Activated T-cell treated with anti-CD3 and anti-CD28 coated beads, Interleukin-2, amount 50 U/mL, for 24 hours (primary cell): Measurements from ENCODE around the gene GSPT1.
A peak's percentile ranks its signal among the peaks of the same experiment; 100 is the strongest.
"Not testable (repeated sequence)": the region's sequence is repeated elsewhere in the genome, so short reads cannot be mapped to it uniquely, and the experiment has no call there.

ENCODE experiments used
- DNase-seq: peaks from one replicate; pipeline ENCODE4 v3.0.0-alpha.2; 2020
- H3K27ac Mint-ChIP-seq: 2 replicates; pipeline ENCODE4 v1.8.0; 2020; ENCODE audit warnings: mild to moderate bottlenecking, mixed read lengths
- H3K27me3 Mint-ChIP-seq: 2 replicates; pipeline ENCODE4 v1.8.0; 2020; ENCODE audit warnings: mixed read lengths
- H3K36me3 Mint-ChIP-seq: 2 replicates; pipeline ENCODE4 v1.8.0; 2020; ENCODE audit warnings: low read depth, mixed read lengths
- H3K4me1 Mint-ChIP-seq: 2 replicates; pipeline ENCODE4 v1.8.0; 2020; ENCODE audit warnings: low read depth, mixed read lengths
- H3K4me3 Mint-ChIP-seq: 2 replicates; pipeline ENCODE4 v1.8.0; 2020; ENCODE audit warnings: mild to moderate bottlenecking, moderate library complexity, mixed read lengths
- H3K9me3 Mint-ChIP-seq: 2 replicates; pipeline ENCODE4 v1.8.0; 2020; ENCODE audit warnings: mixed read lengths

Gene GSPT1

GRCh38 chr16:11915644-11916523 lies at the start of gene GSPT1:
TSS of gene GSPT1 (minus strand) at chr16:11915956. CDS start at chr16:11915720, 236 bp downstream.
- Mint-ChIP-seq H3K4me1 (peaks cover 36% of the 10 kb centered on the region), H3K9me3 (no peaks in the 10 kb centered on the region), H3K27ac (peak within 1 kb of the TSS; percentile 97), H3K27me3 (no peaks in the 10 kb centered on the region), H3K4me3 (peak within 1 kb of the TSS; percentile 96), H3K36me3 (peaks cover 36% of the 10 kb centered on the region)
- DNase-seq, result peak; percentile 99

- Mint-ChIP-seq H3K27me3 (no peaks in the 10 kb centered on the region), H3K4me1 (no peaks in the 10 kb centered on the region), H3K4me3 (no peak within 1 kb of the TSS), H3K36me3 (no peaks in the 10 kb centered on the region), H3K27ac (peak within 1 kb of the TSS; percentile 33), H3K9me3 (no peaks in the 10 kb centered on the region)
- no peak for DNase-seq
Observed at GRCh38 chr16:11964761-11965551, 49.2 kb upstream of the GSPT1 start, which contains the start of gene TNFRSF17. TSS of gene TNFRSF17 (plus strand) at chr16:11965210. CDS start at chr16:11965325, 115 bp downstream.

GRCh38 chr16:11963706-11964105 lies 48.0 kb upstream of the GSPT1 start:
- no peaks in the 10 kb centered on the region for H3K4me1 Mint-ChIP-seq
- no peak overlapping the region for H3K27ac Mint-ChIP-seq
- H3K36me3 Mint-ChIP-seq, result no peaks in the 10 kb centered on the region
- no peaks in the 10 kb centered on the region for H3K9me3 Mint-ChIP-seq
- no peak overlapping the region for H3K4me3 Mint-ChIP-seq
- DNase-seq, result no peak
- no peaks in the 10 kb centered on the region for H3K27me3 Mint-ChIP-seq

GRCh38 chr16:11962978-11963377 lies 47.2 kb upstream of the GSPT1 start:
- DNase-seq, H3K36me3 Mint-ChIP-seq, H3K9me3 Mint-ChIP-seq, H3K27ac Mint-ChIP-seq, H3K27me3 Mint-ChIP-seq, H3K4me3 Mint-ChIP-seq, H3K4me1 Mint-ChIP-seq: not testable (repeated sequence)

GRCh38 chr16:11962457-11962856 lies 46.7 kb upstream of the GSPT1 start:
- H3K27me3 Mint-ChIP-seq, H3K4me3 Mint-ChIP-seq, DNase-seq, H3K36me3 Mint-ChIP-seq, H3K4me1 Mint-ChIP-seq, H3K9me3 Mint-ChIP-seq, H3K27ac Mint-ChIP-seq: not testable (repeated sequence)

GRCh38 chr16:11957591-11958395 lies 42.0 kb upstream of the GSPT1 start:
- no peak for DNase-seq
- Mint-ChIP-seq H3K27me3 (no peaks in the 10 kb centered on the region), H3K27ac (no peak overlapping the region), H3K36me3 (no peaks in the 10 kb centered on the region), H3K9me3 (no peaks in the 10 kb centered on the region), H3K4me3 (no peak overlapping the region), H3K4me1 (no peaks in the 10 kb centered on the region)

GRCh38 chr16:11956558-11956957 lies 40.8 kb upstream of the GSPT1 start:
- Mint-ChIP-seq H3K4me1 (no peaks in the 10 kb centered on the region), H3K9me3 (no peaks in the 10 kb centered on the region), H3K27ac (no peak overlapping the region), H3K27me3 (no peaks in the 10 kb centered on the region), H3K36me3 (no peaks in the 10 kb centered on the region), H3K4me3 (no peak overlapping the region)
- DNase-seq, result no peak

GRCh38 chr16:11955713-11956123 lies 40.0 kb upstream of the GSPT1 start:
- H3K4me1 Mint-ChIP-seq, result no peaks in the 10 kb centered on the region
- no peak overlapping the region for H3K4me3 Mint-ChIP-seq
- no peaks in the 10 kb centered on the region for H3K27me3 Mint-ChIP-seq
- H3K27ac Mint-ChIP-seq, result no peak overlapping the region
- no peaks in the 10 kb centered on the region for H3K36me3 Mint-ChIP-seq
- no peaks in the 10 kb centered on the region for H3K9me3 Mint-ChIP-seq
- DNase-seq, result no peak

GRCh38 chr16:11953576-11953975 lies 37.8 kb upstream of the GSPT1 start:
- not testable (repeated sequence) for H3K4me3 Mint-ChIP-seq, H3K27ac Mint-ChIP-seq, H3K27me3 Mint-ChIP-seq, DNase-seq, H3K4me1 Mint-ChIP-seq, H3K9me3 Mint-ChIP-seq, H3K36me3 Mint-ChIP-seq

- Mint-ChIP-seq H3K27me3 (no peaks in the 10 kb centered on the region), H3K4me3 (no peak overlapping the region), H3K27ac (no peak overlapping the region), H3K36me3 (no peaks in the 10 kb centered on the region), H3K9me3 (no peaks in the 10 kb centered on the region), H3K4me1 (no peaks in the 10 kb centered on the region)
- no peak for DNase-seq
Observed at GRCh38 chr16:11950388-11950787, 34.6 kb upstream of the GSPT1 start.

- Mint-ChIP-seq H3K27ac (no peak overlapping the region), H3K36me3 (no peaks in the 10 kb centered on the region), H3K27me3 (no peaks in the 10 kb centered on the region), H3K4me1 (no peaks in the 10 kb centered on the region), H3K4me3 (no peak overlapping the region), H3K9me3 (no peaks in the 10 kb centered on the region)
- no peak for DNase-seq
Observed at GRCh38 chr16:11949527-11949926, 33.8 kb upstream of the GSPT1 start.

- Mint-ChIP-seq H3K36me3 (no peaks in the 10 kb centered on the region), H3K27ac (no peak overlapping the region), H3K4me3 (no peak overlapping the region), H3K9me3 (no peaks in the 10 kb centered on the region), H3K27me3 (no peaks in the 10 kb centered on the region), H3K4me1 (no peaks in the 10 kb centered on the region)
- DNase-seq, result no peak
Observed at GRCh38 chr16:11948819-11949218, 33.1 kb upstream of the GSPT1 start.

GRCh38 chr16:11946433-11946832 lies 30.7 kb upstream of the GSPT1 start:
- Mint-ChIP-seq H3K4me3 (no peak overlapping the region), H3K27ac (no peak overlapping the region), H3K27me3 (no peaks in the 10 kb centered on the region), H3K9me3 (no peaks in the 10 kb centered on the region), H3K36me3 (no peaks in the 10 kb centered on the region), H3K4me1 (no peaks in the 10 kb centered on the region)
- no peak for DNase-seq

GRCh38 chr16:11941945-11942344 lies 26.2 kb upstream of the GSPT1 start, which contains the start of gene NPIPB2:
TSS of gene NPIPB2 (minus strand) at chr16:11942045. CDS start at chr16:11942045, 0 bp downstream.
- H3K36me3 Mint-ChIP-seq, H3K4me3 Mint-ChIP-seq, H3K9me3 Mint-ChIP-seq, H3K4me1 Mint-ChIP-seq, H3K27me3 Mint-ChIP-seq, H3K27ac Mint-ChIP-seq, DNase-seq: not testable (repeated sequence)
